HepG2 (cell line): Measurements from ENCODE around the gene HSF2BP. TPM values are rescaled to one million over a fixed set of nuclear protein-coding genes. Genes with fewer than 3 reads are reported as not detected.

Source experiments
- ATAC-seq: fragments of 200-7000 bp; cut with Tn5 transposase; 3 replicates; pipeline ENCODE4 v1.9.1; 2020; ENCODE audit warnings: mild to moderate bottlenecking, moderate library complexity
- BruUV-seq: library from RNA; stranded (reverse); fragments of 400-500 nt; replicated peaks from 2 replicates; lab custom pipeline; 2021; lab: Mats Ljungman, UMichigan
- CTCF ChIA-PET: fragments of 300-600 bp; formaldehyde crosslinking; extraction: SDS; loops from one replicate; lab custom pipeline; 2021; ENCODE audit warnings: low total read pairs, inconsistent platforms, low intra/inter-chr PET ratio; lab: Yijun Ruan, JAX
- POLR2A ChIA-PET: fragments of 350-600 bp; sonication (Branson Sonifier 250); formaldehyde crosslinking; loops from one replicate; lab custom pipeline; 2020; ENCODE audit warnings: antibody characterized with exemption, inconsistent platforms; lab: Yijun Ruan, JAX
- DNase-seq: peaks from one replicate; pipeline ENCODE4 v3.0.0-alpha.2; 2015; ENCODE audit warnings: low spot score
- FAIRE-seq: peaks from 3 replicates; lab custom pipeline; 2011; peaks lifted over from hg19 to GRCh38; lab: Jason Lieb, UNC
- H2AFZ ChIP-seq: one replicate; pipeline ENCODE4 v1.6.1; 2011; ENCODE audit warnings: low read length, inconsistent platforms
- H3K27ac ChIP-seq: fragments of 300-600 bp; 3 replicates; pipeline ENCODE4 v1.8.0; 2011; ENCODE audit warnings: mixed run types, mild to moderate bottlenecking, mixed read lengths, low read length, inconsistent platforms; ENCODE audit not compliant: insufficient read depth; ENCODE audit errors: extremely low read length
- H3K27me3 ChIP-seq, 2 experiments: fragments of 200-600 bp in 1 of 2; 2 replicates in 1 of 2; 3 replicates in 1 of 2; pipeline versions ENCODE4 v1.6.0 to v1.8.0; 2011; ENCODE audit warnings: low read length in 2 of 2, mild to moderate bottlenecking in 2 of 2, moderate library complexity in 2 of 2, inconsistent platforms in 1 of 2; ENCODE audit not compliant: insufficient read depth in 2 of 2, control insufficient read depth in 1 of 2
- H3K36me3 ChIP-seq, 2 experiments: fragments of 200-600 bp in 1 of 2; replicated peaks in 1 of 2; 2 replicates in 1 of 2; 3 replicates in 1 of 2; pipeline versions ENCODE4 v1.5.1 to v1.8.0; 2011; ENCODE audit warnings: low read length in 2 of 2, inconsistent platforms in 1 of 2; ENCODE audit not compliant: insufficient read depth in 2 of 2, control insufficient read depth in 1 of 2
- H3K4me1 ChIP-seq: 2 replicates; pipeline ENCODE4 v1.5.1; 2012; ENCODE audit warnings: low read length, inconsistent platforms; ENCODE audit not compliant: insufficient read depth
- H3K4me2 ChIP-seq: 2 replicates; pipeline ENCODE4 v1.6.0; 2011; ENCODE audit warnings: low read depth, low read length, inconsistent platforms
- H3K4me3 ChIP-seq, 3 experiments: fragments of 200-600 bp in 1 of 3; sonication (generic), shearing (Covaris generic) in 1 of 3; replicated peaks in 1 of 3; 2 replicates each; pipeline ENCODE4 v1.5.1; 2011 to 2016; ENCODE audit warnings: low read length in 3 of 3, inconsistent platforms in 2 of 3, low read depth in 2 of 3, mild to moderate bottlenecking in 2 of 3, control low read depth in 1 of 3, mixed read lengths in 1 of 3; ENCODE audit not compliant: insufficient read depth in 1 of 3
- H3K79me2 ChIP-seq: one replicate; pipeline ENCODE4 v1.6.1; 2011; ENCODE audit warnings: low read length, inconsistent platforms; ENCODE audit not compliant: insufficient read depth
- H3K9ac ChIP-seq: 2 replicates; pipeline ENCODE4 v1.6.0; 2011; ENCODE audit warnings: mild to moderate bottlenecking, low read depth, low read length, inconsistent platforms; ENCODE audit not compliant: insufficient read depth
- H3K9me3 ChIP-seq: 2 replicates; pipeline ENCODE4 v1.5.1; 2012; ENCODE audit warnings: mild to moderate bottlenecking, low read length
- H4K20me1 ChIP-seq: 2 replicates; pipeline ENCODE4 v1.6.0; 2011; ENCODE audit warnings: inconsistent platforms, mild to moderate bottlenecking, low read length, moderate library complexity; ENCODE audit not compliant: insufficient read depth
- CREM ChIP-seq, 2 experiments: sonication (generic) in 1 of 2; formaldehyde crosslinking in 1 of 2; IDR thresholded peaks; 2 replicates each; pipeline versions ENCODE4 v1.4.0 to v1.6.1; 2016 to 2020; ENCODE audit warnings: antibody characterized with exemption in 1 of 2, mild to moderate bottlenecking in 1 of 2, missing genetic modification reagents in 1 of 2
- HNRNPK ChIP-seq: fragments of 200-400 bp; formaldehyde crosslinking; IDR thresholded peaks from 2 replicates; pipeline ENCODE4 v1.6.1; 2018; ENCODE audit warnings: low read length, low read depth, moderate library complexity, mild to moderate bottlenecking; ENCODE audit not compliant: poor library complexity, severe bottlenecking
- MAF1 ChIP-seq: sonication (generic); formaldehyde crosslinking; IDR thresholded peaks from 2 replicates; pipeline ENCODE4 v1.5.0; 2020; ENCODE audit warnings: missing genetic modification reagents, borderline replicate concordance
- PPARG ChIP-seq: conservative IDR thresholded peaks from 2 replicates; pipeline ENCODE4 v1.6.1; 2016; ENCODE audit warnings: missing biosample characterization, missing genetic modification reagents
- REXO4 ChIP-seq: sonication (generic); formaldehyde crosslinking; IDR thresholded peaks from 2 replicates; pipeline ENCODE4 v1.8.0; 2022; ENCODE audit warnings: missing genetic modification reagents, mild to moderate bottlenecking, borderline replicate concordance
- SETDB1 ChIP-seq: sonication (generic); formaldehyde crosslinking; IDR thresholded peaks from 2 replicates; pipeline ENCODE4 v1.5.1; 2020; ENCODE audit warnings: missing genetic modification reagents, mild to moderate bottlenecking, borderline replicate concordance
- SRSF9 ChIP-seq: fragments of 200-400 bp; formaldehyde crosslinking; IDR thresholded peaks from 2 replicates; pipeline ENCODE4 v1.6.1; 2018; ENCODE audit warnings: borderline replicate concordance, mild to moderate bottlenecking, low read depth, low read length; ENCODE audit not compliant: insufficient read depth, poor library complexity, severe bottlenecking
- YEATS4 ChIP-seq: sonication (generic); formaldehyde crosslinking; IDR thresholded peaks from 2 replicates; pipeline ENCODE4 v1.4.0; 2020; ENCODE audit warnings: missing genetic modification reagents, borderline replicate concordance
- ZBTB7A ChIP-seq: sonication (generic); formaldehyde crosslinking; IDR thresholded peaks from 2 replicates; pipeline ENCODE4 v1.8.0; 2022; ENCODE audit warnings: mild to moderate bottlenecking, missing genetic modification reagents
- ZNF10 ChIP-seq: sonication (generic); formaldehyde crosslinking; IDR thresholded peaks from 2 replicates; pipeline ENCODE4 v1.4.0; 2020; ENCODE audit warnings: mild to moderate bottlenecking, low read depth, missing genetic modification reagents, borderline replicate concordance
- ZNF24 ChIP-seq: fragments of 450-650 bp; IDR thresholded peaks from 2 replicates; pipeline ENCODE4 v1.6.1; 2017; ENCODE audit warnings: antibody characterized with exemption, mild to moderate bottlenecking
- ZNF34 ChIP-seq: sonication (generic); formaldehyde crosslinking; IDR thresholded peaks from 2 replicates; pipeline ENCODE4 v1.4.0; 2020; ENCODE audit warnings: mild to moderate bottlenecking, missing genetic modification reagents, borderline replicate concordance
- ZNF547 ChIP-seq: sonication (generic); formaldehyde crosslinking; IDR thresholded peaks from 2 replicates; pipeline ENCODE4 v1.5.1; 2020; ENCODE audit warnings: mild to moderate bottlenecking, missing genetic modification reagents
- ZNF746 ChIP-seq: sonication (generic); formaldehyde crosslinking; IDR thresholded peaks from 2 replicates; pipeline ENCODE4 v1.8.0; 2022; ENCODE audit warnings: mild to moderate bottlenecking, missing genetic modification reagents
- ZNF879 ChIP-seq: sonication (generic); formaldehyde crosslinking; IDR thresholded peaks from 2 replicates; pipeline ENCODE4 v1.8.1; 2023; ENCODE audit warnings: missing genetic modification reagents
- WGBS: methylation state at CpG from one replicate; pipeline ENCODE4 v1.1.6; 2017; ENCODE audit warnings: low lambda C conversion rate; 5-methylcytosine and 5-hydroxymethylcytosine counted together
- in situ Hi-C: cut with HindIII; loops from 2 replicates; pipeline ENCODE4 v1.10.0; 2017; ENCODE audit warnings: low pct_unique_long_range_greater_than_20kb; ENCODE audit not compliant: extremely low pct_ligation_motif_present
- intact Hi-C: fragments of 100-400 bp; cut with micrococcal nuclease; formaldehyde crosslinking; loops from one replicate; pipeline ENCODE4 v1.10.0; 2022; ENCODE audit not compliant: unreplicated experiment
- polyA plus RNA-seq, 8 experiments: library from polyadenylated mRNA; depleted of rRNA in 3 of 8; stranded (reverse) in 7 of 8; unstranded in 1 of 8; fragments of >200 nt; fragmentation: Illumina TruSeq in 4 of 8; extraction: Trizol in 4 of 8; gene quantifications; 2 replicates each; pipeline versions ENCODE4 v1.2.1 to v1.2.3, GENCODE V29; 2011 to 2016; ENCODE audit warnings: low read depth in 4 of 8, missing spikeins in 1 of 8, mixed read lengths in 1 of 8; ENCODE audit not compliant: insufficient read depth in 1 of 8
- total RNA-seq, 5 experiments: library from RNA; depleted of rRNA; stranded (reverse); fragments of >200 nt; fragmentation: Illumina TruSeq; extraction: Trizol; gene quantifications; 2 replicates each; pipeline ENCODE4 v1.2.3, GENCODE V29; 2016; ENCODE audit warnings: low read depth in 1 of 5
- TF ChIP-seq, protein P1 (sequence below): sonication (generic); formaldehyde crosslinking; IDR thresholded peaks from 2 replicates; pipeline ENCODE4 v1.4.0; 2020; ENCODE audit warnings: mild to moderate bottlenecking, missing genetic modification reagents
- TF ChIP-seq, protein P2 (sequence below): sonication (generic); formaldehyde crosslinking; IDR thresholded peaks from 2 replicates; pipeline ENCODE4 v1.8.1; 2022; ENCODE audit warnings: mild to moderate bottlenecking, missing genetic modification reagents

HSF2BP gene
- total and polyA plus RNA-seq, 2 of the 13 experiments (the other 11 are each of a cell fraction or from before 2014, with no cell fraction given): 0.67 to 2.2 TPM

DNA sequence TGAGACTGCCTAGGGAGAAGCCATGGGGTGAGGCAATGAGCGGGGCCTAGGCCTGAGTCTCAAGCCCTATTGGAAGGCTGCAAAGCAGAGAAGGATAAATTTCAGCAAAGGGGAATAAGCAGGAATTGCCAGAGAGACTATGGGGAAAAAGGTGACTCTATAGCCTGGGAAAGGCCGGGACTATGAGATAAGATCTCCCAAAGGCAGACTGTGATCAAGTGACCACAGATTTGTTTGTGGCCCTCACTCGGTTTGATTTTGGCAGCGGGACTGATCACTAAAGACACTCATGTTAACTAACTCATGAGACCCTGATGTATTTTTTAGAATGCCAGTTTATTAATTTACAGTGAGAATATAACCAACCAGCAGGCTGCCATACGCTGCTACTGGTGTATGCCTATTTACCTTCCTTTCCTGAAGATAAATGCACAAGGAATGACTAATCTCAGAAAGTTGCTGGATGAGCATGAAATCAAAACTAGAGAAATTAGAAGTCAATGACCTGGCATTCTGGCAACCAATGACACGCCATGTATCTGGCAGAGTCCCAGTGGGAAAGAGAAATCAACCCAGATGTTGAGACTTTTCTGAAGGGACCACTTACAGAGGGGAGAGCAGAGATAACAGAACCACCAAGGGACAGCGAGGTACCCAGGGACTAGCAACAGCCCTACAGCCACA is 4.3 kb downstream of the HSF2BP start:
- in situ Hi-C loops: no loop called here
- no TSS peak for BruUV-seq
- intact Hi-C loops: no loop called here
- Histone ChIP-seq H3K9ac (no peak overlapping the region), H3K27me3 (no peaks in the 10 kb centered on the region), H2AFZ (no peak overlapping the region), H3K4me1 (peaks cover 7% of the 10 kb centered on the region), H3K79me2 (peaks cover 5% of the 10 kb centered on the region), H3K9me3 (no peaks in the 10 kb centered on the region), H3K4me2 (no peak overlapping the region), H3K36me3 (no peaks in the 10 kb centered on the region), H3K4me3 (no peak overlapping the region), H3K27ac (no peak overlapping the region), H4K20me1 (no peaks in the 10 kb centered on the region)
- DNase-seq: no peak
- CTCF ChIA-PET: no interaction called here
- TF ChIP-seq, protein P1, sequence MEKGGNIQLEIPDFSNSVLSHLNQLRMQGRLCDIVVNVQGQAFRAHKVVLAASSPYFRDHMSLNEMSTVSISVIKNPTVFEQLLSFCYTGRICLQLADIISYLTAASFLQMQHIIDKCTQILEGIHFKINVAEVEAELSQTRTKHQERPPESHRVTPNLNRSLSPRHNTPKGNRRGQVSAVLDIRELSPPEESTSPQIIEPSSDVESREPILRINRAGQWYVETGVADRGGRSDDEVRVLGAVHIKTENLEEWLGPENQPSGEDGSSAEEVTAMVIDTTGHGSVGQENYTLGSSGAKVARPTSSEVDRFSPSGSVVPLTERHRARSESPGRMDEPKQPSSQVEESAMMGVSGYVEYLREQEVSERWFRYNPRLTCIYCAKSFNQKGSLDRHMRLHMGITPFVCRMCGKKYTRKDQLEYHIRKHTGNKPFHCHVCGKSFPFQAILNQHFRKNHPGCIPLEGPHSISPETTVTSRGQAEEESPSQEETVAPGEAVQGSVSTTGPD (CRISPR knock-in tag): no peak
- TF ChIP-seq YEATS4 (CRISPR knock-in tag) (no peak), ZNF879 (CRISPR knock-in tag) (no peak), SETDB1 (CRISPR knock-in tag) (no peak), REXO4 (CRISPR knock-in tag) (no peak), ZNF34 (no peak), ZBTB7A (CRISPR knock-in tag) (no peak), ZNF10 (no peak), MAF1 (CRISPR knock-in tag) (no peak), HNRNPK (no peak), ZNF746 (CRISPR knock-in tag) (no peak), ZNF547 (CRISPR knock-in tag) (no peak), ZNF24 (no peak), PPARG (CRISPR knock-in tag) (no peak), CREM (IDR thresholded peaks at IDR 0.05) (no peak), CREM (CRISPR knock-in tag; IDR thresholded peaks at IDR 0.05) (no peak), SRSF9 (no peak)
- TF ChIP-seq, protein P2, sequence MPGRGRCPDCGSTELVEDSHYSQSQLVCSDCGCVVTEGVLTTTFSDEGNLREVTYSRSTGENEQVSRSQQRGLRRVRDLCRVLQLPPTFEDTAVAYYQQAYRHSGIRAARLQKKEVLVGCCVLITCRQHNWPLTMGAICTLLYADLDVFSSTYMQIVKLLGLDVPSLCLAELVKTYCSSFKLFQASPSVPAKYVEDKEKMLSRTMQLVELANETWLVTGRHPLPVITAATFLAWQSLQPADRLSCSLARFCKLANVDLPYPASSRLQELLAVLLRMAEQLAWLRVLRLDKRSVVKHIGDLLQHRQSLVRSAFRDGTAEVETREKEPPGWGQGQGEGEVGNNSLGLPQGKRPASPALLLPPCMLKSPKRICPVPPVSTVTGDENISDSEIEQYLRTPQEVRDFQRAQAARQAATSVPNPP (CRISPR knock-in tag): no peak
- 92% methylated on average over 7 of the region's 7 CpGs for WGBS
- no peak for FAIRE-seq
- ATAC-seq: no peak
- POLR2A ChIA-PET: no interaction called here
